Activated CD4-positive, CD25-positive, alpha-beta regulatory T cell treated with anti-CD3 and anti-CD28 coated beads, Interleukin-2, amount 50 U/mL, for 24 hours (primary cell): ENCODE measurements around the gene ATP6V1F.
"Not testable (repeated sequence)": the region's sequence is repeated elsewhere in the genome, so short reads cannot be mapped to it uniquely, and the experiment has no call there.

Experiments used
- ATAC-seq, 2 donors: fragments of 150-1000 bp; cut with Tn5 transposase; one replicate each; pipeline ENCODE4 v1.10.0; 2021; ENCODE audit warnings: mild to moderate bottlenecking in 1 of 2, moderate library complexity in 1 of 2

ATP6V1F gene

DNA sequence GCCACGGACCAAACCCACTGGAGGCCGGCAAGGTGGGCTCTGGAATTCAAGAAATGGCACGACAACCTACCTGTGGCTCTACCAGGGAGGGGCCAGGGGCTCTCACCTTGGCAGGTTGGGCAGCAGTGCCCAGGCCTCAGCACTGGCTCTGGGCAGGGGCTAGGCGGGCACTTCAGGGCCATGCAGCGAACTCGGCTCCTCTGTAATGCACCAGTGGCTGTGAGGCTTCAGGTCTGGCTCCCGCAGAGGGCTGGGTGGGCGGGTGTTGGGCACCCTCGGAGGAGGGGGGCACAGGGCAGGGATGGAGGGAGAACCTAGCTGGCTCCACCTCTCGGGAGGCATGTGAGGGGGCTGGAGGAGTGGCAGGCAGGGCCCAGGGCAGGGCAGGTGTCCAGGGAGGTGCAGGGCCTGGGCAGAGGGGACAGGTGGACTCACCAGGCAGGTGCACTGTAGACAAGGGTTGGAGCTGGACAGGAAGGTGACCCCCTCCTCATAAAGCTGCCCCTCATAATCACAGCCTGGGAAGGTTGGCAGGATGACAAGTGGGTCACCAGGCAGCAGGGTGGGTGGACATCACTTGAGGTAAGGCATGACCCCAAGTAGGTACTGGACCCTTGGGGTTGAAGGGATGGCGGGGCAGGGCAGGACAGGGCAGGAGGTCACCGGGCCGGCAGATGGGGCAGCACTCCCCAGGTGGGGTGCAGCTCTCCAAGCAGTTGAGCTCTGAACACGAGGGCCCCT lies 41.1 kb downstream of the ATP6V1F start:
- no peak for ATAC-seq

DNA sequence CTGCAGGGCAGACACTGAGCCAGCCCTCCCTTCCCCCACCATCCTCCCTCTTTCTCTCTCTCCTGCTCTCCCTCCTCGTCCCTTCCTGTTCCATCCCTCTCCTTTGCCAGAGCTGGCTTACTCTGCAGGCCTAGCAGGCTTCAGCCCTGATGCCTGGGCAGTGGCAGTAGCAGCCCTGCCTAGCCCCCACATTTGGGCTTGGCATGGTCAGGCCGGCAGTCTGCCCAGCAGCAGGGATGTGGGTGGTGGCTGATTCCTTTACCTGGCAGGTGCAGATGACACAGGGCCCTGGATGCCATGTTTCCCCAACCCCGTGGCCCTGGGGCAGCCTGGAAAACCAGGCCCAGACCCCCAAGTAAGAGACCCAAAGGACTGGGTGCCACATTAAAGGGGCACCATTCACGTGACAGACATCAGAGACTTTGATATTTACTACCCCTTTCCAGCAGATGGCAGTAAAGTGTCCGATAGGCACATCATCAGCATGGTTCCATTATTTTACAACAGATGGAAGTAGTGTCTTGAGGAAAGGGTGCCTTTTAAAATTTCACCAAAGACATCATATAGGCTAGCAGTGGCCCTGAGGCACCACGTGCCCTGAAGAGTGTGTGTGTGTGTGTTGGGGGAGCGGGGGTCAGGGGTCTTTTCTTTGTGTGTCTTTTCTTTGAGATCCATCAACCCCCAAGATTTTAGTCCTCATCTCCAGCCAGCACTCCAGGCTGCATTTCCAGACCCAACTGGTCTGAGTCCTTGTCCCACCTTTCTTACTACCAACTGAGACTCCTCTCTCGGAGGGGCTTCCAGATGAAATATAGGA lies 41.9 kb downstream of the ATP6V1F start:
- peak; percentile 63 to 64 for ATAC-seq

DNA sequence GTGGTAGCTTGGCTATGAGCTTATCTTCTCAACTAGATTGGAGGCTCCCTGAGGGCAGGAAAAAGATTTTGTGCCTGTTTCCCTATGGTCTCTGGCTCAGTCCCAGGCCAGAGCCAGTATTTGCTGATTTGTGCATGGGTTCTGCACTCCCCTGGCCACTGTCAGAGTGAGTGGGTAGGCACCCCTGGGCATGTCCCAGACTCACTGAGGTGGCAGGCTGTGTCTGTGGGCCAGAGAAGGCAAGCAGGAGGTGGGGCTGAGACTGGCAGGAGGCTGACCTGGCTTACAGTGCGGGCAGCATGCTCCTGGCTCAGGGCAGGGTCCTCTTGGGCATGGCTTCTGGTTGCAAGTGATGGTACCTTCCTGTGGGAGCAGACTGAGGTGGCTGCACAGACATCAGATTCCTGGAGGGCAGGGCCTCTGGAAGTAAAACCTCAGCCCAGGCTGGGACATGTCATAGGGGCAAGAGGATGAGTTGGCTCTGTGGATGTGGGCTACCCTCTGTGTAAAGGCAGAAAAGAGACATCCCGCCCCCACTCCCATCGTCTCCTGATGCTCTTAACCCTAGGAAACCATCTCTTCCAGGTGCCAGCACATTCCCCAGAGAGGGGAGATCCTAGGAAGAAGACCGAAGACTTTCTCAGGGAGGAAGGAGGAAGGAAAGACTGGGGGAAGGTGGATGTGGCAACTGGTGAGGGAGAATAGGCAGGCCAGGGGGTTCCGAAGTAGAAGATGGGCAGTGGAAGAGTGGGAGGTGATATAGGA lies 43.5 kb downstream of the ATP6V1F start:
- no peak for ATAC-seq

DNA sequence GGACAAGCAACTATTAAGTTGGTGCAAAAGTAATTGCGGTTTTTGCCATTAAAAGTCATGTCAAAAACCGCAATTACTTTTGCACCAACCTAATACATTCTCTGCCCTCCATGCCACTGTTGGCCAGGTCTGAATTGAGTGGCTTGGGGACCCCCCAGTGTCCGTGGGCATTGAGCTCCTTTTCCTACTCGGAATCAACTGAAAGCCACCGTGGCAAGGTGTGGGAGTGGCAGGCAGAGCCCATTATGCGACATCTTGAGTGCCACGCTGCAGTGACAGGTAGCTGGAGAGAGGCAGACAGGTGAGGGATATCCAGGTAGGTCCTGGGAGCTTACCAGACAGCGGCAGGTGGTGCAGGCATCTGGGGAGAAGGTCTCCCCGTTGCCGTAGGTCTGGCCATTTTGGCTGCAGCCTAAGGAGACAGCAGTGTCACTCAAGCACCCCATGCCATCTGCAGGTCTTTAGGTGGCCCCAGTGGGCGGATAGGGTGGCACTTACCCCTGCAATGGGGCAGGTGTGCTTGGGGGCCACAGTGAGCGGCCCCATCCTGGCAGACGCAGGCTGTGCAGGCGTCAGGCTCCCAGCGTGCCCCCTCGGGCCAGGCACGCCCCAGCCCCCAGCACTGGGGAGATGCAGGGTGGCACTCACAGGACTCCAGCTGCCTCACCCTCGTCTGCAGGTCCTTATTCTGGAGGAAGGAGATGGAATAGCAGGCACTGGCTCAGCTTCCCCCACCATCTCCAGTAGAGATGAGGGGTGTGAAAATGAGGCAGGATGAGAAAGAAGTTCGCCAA lies 44.3 kb downstream of the ATP6V1F start:
- no peak for ATAC-seq

DNA sequence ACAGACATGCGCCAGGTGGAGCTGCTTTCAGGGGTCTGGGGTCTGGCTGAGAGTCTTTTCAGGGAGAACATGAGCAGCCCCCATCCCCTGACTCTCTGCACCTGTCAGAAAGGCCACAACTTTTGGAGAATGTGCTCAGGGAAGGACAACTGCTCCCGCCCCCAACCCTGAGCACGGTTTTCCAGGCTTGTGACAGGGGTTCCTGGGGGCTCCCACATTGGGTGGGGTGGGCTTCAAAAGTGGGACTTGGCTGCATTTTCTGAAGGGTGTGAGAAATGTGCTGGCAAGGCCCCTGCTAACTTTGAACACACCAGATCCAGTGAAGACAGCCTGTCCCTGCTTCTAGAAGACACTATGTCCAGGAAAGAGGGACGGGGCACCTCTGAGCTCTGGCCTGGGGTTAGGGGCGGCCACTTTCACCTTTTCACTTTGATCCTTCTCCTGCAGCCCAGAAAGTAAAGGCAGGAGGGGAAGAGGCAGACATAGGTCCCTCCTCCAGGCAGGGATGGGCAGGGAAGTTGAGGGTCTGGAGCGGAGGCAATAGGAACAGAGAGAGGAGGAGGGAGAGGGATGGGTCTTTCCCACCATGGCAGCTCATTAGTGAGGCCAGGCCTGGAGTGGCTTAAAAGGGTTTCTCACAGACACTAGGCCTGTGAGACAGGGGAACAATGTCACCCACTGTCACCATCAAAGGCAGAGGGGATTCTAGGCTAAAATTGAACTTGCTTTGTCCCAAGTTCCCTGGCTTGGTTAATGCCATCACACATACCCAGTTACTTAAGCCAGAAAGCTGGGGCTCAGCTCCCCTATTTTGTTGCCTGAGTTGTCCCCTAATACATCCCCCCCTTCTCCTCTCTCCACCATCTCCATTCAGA lies 46.3 kb downstream of the ATP6V1F start:
- no peak for ATAC-seq

DNA sequence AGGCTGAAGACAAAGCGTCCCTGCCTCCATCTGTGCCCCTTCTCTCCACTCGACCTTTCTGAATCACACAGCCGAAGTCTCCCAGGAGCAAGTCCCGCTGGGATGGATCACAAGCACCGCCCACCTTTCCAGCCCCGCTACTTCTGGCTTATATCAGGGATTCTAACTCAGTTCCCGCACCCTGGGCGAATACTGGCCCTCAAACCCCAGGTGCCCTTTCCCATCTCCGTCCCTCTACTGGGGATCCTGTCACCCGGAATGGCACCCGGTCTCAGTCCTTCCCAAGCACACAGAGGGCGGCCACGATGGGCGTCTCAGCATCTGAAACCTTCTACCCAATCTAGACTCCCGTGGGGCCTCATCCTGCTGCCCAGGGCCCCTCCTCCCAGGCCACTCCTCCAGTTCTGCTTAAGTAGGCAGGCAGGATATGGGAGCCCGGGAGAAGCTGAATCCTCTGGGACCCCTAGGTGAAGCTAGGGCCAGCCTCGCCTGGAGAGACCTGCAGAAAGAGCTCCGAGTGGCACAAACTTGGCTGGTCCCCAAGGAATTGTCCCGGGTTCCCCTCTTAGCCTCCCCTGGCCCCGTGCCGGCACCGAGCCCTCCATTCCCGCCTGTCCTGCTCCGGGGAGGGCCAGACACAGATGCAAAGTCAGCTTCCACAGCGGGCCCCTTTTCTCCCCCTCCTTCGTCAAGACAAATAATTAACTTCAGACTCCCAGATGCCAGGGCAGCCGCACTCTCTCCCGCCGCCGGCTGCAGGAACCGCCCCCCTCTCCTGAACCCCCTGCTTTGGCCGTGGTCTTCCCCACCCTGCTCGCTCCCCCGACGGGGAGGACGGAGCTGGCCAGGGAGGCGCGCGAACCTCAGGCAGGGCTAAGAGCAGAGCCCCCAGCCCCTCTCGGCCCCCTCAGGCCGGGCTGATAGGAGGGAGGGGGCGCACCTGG lies 47.2 kb downstream of the ATP6V1F start:
- ATAC-seq: no peak

DNA sequence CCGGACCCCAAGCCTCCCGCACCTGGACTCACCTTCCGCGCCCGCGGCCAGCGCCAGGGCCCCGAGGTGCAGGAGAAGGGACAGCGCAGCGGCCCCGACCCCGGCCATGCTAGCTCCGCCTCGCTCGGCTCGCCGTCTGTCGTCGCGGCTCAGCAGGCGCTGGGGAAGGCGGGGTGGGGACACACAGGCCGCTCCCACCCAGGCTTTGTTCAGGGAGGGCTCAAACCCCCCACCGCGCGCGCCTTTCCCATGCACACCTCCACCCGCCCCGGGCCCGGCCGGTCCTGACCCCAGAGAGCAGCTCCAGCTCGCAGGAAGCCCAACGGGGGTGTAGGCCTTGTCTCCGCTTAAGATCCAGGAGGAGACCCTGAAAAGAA lies 47.9 kb downstream of the ATP6V1F start, which contains the start of gene KCP:
Gene KCP, minus strand, starts transcription at position 141 of the 377 bp plus-strand sequence. Its CDS starts 33 bp downstream, at position 108.
- ATAC-seq: no peak

DNA sequence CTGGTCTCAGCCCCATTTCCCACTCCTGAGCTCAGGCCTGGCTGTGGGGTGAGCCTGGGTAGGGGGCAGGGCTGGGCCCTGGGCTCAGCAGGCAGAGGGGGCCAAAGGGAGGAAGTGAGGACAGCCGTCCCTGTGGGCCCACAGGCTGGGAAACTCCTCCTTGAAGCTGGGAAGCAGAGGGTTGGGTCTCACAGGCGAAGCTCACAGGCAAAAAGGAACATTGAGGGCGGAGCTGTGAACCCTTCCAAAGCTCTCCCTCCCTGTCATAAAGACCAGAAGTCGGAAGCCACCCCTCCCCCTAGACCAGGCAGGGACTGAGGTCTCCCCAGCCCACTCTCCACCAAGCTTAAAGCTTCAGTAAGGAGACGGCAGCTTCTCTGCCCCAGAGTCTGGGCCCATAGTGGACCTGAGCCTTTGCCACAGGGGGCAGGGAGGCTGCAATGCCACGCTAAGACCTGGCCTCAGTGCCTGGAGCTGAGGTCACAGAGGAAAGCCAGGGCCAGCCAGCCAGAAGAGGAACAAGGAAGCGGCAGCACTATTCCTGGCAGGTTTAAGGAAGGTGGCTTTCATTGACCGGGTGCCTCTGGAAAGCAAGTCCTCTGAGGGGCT lies 48.9 kb downstream of the ATP6V1F start:
- no peak for ATAC-seq

DNA sequence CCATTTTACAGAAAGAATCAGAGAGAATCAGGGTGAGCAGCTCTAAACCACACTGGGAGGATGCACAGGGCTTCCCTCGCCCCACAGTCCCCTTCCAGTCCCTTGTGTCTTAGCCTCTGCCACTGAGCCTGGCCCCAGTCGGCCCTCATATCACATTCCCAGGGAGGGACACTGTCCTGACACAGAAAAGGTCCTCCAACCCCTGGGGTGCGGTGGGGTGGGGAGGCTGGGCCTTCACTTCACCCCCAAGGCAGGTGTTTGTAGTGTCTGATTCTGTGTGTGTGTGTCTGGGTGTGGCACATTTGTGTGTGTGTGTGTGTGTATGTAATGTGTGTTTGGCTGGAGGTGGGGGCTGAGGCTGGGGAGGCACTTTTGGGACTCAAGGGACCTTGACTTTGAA lies 49.6 kb downstream of the ATP6V1F start:
- ATAC-seq: no peak

DNA sequence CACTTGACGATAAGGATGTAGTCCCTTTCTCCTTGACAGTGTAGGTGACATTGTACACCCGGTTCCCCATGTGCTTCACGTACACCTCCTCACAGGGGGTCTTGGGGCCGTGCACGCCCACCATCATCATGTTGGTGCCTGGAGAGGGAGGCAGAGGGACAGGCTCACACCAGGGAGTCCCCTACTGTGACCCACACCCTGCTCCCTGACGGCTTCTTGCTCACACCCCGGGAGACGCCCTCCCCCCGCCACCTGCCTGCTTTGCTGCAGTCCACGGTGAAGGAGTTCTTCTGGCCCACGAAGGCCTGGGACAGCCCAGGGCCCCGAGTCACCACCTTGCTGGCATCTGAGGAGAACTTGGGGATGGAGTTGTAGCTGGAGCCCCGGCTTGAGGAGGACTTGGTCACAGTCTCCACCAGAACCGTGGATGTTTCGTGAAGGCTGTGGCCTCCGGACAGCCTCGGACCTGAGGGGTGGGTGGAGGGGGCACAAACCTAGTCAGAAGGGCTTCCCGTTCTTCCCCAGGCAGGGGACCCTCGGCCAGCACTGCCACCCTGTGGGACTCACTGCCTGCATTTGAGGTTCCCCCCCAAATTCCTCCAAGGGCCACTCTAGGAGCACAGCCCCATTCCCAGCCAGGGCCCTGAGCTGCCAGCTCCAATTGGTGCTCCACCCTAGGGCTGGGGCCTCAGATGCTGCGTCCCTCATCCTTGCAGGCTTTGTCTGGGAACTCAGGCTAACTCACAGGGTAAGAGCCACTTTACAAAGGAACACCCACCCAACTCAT lies 50.2 kb downstream of the ATP6V1F start:
- not testable (repeated sequence) for ATAC-seq

DNA sequence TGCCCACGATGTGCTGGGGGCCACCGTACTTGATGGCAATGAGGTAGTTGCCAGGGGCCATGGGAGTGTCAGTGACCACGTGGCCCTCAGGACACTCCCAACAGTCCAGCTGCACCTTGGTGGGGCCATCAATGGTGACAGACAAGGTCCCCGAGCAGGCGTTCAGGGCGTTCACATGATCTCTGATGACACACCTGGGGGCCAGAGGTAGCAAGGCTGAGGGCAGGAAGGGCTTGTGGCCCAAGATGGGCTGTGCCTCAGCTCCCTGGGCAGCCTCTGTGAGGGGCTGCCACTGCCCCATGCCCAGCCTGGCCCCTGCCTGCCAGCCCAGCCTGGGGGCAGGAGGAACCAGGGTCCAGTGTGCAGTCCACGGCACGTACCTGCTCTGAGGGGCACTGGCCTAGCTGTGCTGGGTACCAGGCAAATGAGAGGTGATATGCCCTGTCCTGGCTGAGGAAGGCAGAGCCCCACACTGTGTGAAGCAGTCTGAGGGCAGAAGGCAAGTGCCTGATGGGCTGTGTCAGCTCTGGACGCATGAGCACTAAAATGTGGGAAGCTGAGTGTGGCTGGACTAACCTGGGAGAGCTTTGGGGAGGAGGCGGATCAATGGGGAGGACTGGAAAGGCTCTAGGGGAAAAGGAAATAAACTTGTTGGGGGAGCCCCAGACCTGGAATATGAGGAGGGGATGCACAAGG lies 51.4 kb downstream of the ATP6V1F start:
- no peak for ATAC-seq

DNA sequence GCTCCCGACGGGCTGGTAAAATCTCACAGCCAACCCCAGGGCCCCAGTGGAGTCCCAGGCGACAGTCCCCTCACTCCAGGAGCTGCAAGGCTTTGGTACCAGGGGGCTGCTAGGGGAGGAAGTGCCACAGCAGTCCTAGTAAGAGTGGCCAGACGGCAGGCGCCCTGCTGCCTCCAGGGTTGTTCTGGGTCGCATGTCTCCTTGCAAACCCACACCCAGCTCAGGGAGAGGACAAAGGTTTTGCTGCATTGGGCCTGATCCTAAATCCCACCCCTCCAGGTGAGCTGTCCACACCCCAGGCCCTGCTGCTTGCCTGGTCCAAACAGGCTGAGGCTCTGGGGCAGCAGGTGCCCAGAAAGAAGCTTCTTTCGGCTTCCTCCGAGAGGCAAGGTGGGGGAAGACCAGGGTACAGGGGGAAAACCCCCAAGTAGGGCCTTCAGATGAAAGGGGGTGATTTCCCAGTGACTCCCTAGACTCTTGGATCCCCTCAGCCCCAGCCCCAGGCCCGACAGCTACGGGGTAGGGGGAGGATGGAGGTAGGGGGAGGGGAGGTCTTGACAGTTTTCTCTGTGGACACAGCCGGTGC lies 52.0 kb downstream of the ATP6V1F start:
- peak; percentile 59 to 75 for ATAC-seq

DNA sequence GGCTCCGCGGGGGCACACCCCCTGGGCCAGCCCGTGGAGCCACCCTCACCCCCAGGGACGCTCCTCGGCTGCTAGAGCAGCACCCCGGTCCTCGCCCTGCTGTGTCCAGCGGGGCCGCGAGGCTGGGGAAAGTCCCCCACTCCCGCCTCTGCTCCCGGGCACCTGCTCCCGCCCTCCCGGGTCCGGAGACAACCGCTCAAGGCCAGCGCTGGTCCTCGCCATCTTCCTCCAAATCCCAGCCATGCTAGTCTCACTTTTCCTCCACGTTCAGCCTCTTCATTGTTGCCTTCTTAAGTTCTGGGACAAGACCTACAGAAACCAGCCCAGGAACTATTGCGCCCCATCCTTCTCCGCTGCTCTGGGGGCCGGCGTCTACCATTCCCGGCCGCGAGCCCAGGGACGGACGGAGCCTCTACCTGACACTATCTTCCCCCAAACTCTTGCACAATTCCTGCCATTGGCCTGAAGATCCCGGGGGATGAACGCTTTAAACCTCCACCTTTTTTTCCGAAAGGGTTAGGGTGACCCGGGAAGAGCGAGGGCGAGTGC lies 52.7 kb downstream of the ATP6V1F start:
- ATAC-seq: no peak
